NK-92 (cell line): ENCODE results near the gene USP32.
A peak's percentile ranks its signal among the peaks of the same experiment; 100 is the strongest.
"Not testable (repeated sequence)": the region's sequence is repeated elsewhere in the genome, so short reads cannot be mapped to it uniquely, and the experiment has no call there.

Experiments
- DNase-seq: peaks from one replicate; lab custom pipeline; 2025; ENCODE audit not compliant: unreplicated experiment; lab: John Stamatoyannopoulos, UW

USP32 gene

GRCh38 chr17:60392042-60392844 lies at the start of gene USP32:
Gene USP32 (minus strand): TSS chr17:60392133. CDS start chr17:60391939, 194 bp downstream.
- DNase-seq, result peak; percentile 83

DNA sequence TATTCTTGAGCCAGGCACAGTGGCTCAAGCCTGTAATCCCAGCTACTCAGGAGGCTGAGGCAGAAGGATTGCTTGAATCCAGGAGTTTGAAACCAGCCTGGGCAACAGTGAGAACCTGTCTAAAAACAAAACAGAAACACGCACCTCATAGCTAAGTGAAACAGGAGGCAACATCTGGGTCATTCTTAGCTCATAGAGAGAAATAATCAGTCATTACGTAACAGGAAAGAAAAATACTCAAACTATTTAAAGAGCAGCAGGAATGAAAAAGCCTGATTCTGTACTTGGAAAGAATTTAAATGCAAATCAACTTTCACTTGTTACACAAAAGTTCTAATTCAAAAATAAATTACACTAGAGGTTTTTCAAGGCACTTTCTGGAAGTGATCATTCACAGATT lies 47.6 kb upstream of the USP32 start:
- no peak for DNase-seq

- no peak for DNase-seq
Observed at GRCh38 chr17:60436676-60437075, 44.7 kb upstream of the USP32 start.

DNA sequence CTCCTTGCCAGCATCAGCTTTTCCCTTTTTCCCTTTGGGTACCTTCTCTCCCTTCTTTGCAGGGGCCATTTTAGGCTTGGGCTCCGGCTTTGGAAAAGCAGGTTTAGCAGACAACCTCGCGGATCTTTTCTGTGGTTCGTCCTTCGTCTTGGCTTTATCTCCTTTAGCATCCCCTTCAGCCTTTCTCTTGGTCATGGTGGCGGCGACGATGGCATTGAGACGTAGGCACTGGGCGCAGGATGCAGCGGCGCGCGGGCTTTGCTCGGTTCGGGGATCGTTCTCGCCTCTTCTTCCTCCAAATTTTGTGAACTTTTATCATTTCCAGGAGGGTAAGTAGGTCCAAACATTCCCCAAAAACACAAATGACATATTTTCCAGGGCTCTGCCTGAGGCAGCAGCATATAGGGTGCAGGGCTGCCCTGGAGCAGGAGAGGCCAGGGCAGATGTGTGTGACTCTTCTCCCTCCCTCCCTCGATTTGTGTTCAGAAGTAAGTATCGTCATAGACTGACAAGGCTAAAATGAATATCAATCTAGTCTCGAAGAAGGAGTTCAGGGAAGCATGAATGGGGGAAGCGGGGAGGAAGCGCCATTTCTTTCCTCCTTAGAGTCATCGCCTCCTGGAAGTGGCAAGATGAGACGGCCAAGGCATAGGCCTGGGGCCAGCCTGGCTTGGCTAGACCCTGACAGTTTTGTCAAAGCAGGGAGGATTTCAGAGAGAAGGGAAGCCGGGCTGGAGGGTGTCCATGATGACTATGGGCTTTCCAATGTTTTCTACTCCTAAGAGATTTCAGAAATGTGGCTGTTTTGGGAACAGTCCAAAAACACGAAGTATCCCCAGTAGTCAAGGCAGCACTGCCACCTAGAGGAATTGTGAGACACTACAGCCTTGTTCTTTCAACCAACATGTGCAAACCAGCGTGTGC lies 43.6 kb upstream of the USP32 start:
- DNase-seq, result no peak

- DNase-seq, result not testable (repeated sequence)
Observed at GRCh38 chr17:60433021-60433997, 41.4 kb upstream of the USP32 start.

DNA sequence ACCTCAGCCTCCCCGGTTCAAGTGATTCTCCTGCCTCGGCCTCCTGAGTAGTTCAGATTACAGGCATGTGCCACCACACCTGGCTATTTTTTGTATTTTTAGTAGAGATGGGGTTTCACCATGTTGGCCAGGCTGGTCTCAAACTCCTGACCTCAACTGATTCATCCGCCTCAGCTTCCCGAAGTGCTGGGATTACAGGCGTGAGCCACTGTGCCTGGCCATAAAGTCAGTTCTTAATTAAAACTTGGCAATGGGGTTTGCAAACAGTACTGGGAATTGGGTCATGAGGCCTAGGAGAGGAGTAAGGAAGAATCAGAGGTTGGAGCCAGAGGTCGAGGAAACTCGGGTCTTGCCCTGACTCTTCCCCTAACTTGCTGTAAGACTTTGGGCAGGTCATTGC lies 38.6 kb upstream of the USP32 start:
- not testable (repeated sequence) for DNase-seq

- not testable (repeated sequence) for DNase-seq
Observed at GRCh38 chr17:60428491-60428890, 36.6 kb upstream of the USP32 start.

GRCh38 chr17:60426596-60426995 lies 34.7 kb upstream of the USP32 start:
- no peak for DNase-seq

GRCh38 chr17:60425626-60426025 lies 33.7 kb upstream of the USP32 start:
- DNase-seq, result no peak

DNA sequence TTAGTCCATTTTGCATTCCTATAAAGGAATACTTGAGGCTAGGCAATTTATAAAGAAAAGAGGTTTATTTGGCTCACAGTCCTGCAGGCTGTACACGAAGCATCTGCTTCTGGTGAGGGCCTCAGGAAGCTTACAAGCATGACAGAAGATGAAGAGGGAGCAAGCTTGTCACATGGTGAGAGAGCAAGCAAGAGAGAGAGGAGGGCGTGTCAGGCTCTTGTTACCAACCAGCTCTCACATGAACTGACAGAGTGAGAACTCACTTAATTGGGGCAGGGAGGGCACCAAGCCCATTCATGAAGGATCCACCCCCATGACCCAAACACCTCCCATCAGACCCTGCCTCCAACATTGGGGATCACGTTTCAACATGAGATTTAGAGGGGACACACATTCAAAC lies 31.9 kb upstream of the USP32 start:
- no peak for DNase-seq

- DNase-seq, result no peak
Observed at GRCh38 chr17:60422162-60422665, 30.3 kb upstream of the USP32 start, which contains the start of gene CHCT1. Gene CHCT1 (plus strand): TSS chr17:60422489. CDS start chr17:60422593, 104 bp downstream.

DNA sequence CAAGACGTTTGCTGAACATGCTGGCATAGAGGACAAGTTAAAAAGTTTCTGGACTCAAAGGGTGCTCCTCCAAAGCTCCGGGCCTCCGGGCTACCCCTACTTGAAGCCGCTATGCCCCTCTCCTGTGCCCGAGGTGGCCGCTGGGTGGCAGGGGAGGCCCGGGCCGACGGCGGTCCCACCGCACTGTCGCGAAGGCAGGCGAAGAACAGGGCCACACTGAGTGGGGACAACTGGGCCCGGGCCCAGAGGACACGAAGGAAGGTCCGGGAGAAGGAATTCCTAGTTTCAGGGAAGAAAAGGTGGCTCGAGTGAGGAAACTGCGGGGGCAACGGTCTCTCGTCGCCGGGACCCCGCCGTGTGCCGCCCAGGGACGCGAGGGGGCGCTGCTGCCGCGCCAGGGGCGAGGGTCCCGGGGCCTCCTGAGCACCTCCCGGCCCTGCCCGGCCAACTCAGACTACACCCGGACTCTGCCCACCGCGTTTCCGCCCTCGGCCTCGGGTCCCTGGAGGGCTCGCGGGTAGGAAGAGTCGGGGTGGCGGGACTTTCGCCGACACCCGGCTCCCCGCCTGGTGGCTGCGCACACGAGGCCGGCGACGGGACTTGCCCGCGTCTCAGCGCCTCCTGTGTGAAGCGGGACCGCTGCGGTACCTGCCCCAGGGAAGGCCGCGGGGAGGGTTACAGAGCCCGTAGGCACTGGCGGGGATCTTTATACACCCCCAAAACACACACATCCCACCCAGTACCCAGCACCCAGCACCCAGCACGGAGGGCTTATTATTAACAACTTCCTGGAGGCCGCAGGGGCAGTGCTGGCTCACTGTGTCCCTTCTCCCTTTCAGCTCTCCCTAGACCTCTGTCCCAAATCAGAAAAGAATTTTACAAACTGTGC lies 29.6 kb upstream of the USP32 start:
- DNase-seq, result no peak

DNA sequence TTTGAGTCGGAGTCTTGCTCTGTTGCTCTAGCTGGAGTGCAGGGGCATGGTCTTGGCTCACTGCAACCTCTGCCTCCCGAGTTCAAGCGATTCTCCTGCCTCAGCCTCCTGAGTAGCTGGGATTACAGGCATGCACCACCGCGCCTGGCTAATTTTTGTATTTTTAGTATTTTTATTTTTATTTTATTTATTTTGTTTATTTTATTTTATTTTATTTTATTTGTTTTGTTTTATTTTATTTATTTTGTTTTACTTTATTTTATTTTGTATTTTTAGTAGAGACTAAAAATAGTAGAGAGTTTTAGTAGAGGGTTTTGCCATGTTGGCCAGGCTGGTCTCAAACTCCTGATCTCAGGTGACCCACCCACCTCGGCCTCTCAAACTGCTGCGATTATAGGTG lies 27.9 kb upstream of the USP32 start:
- not testable (repeated sequence) for DNase-seq

DNA sequence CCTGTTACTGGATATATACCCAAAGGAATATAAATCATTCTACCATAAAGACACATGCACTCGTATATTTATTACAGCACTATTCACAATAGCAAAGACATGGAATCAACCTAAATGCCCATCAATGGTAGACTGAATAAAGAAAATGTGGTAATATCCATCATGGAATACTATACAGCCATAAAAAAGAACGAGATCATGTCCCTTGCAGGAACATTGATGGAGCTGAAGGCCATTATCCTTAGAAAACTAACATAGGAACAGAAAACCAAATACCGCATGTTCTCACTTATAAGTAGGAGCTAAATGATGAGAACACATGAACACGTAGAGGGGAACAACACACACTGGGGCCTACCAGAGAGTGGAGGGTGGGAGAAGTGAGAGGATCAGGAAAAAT lies 27.1 kb upstream of the USP32 start:
- DNase-seq, result not testable (repeated sequence)

- DNase-seq, result no peak
Observed at GRCh38 chr17:60416368-60416925, 24.5 kb upstream of the USP32 start.

DNA sequence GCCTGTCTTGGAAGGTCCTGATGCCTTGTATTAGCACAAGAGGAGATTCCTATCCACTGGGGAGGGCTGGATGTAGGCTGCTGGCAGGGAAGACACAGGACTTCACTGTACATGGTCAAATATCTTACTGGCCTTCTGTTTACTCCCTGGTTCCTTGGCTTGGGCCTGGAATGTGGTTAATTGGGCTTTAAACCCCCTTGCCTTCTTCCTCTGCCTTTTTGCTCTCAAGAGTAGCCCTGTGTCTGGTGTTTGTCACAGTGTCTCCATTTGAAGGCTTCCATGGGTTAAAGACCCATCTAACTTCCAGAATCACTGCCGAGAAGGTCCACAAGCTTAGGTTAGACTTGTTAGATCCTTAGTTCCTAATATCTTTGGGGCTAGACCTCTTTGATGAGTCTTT lies 23.2 kb upstream of the USP32 start:
- DNase-seq, result no peak

DNA sequence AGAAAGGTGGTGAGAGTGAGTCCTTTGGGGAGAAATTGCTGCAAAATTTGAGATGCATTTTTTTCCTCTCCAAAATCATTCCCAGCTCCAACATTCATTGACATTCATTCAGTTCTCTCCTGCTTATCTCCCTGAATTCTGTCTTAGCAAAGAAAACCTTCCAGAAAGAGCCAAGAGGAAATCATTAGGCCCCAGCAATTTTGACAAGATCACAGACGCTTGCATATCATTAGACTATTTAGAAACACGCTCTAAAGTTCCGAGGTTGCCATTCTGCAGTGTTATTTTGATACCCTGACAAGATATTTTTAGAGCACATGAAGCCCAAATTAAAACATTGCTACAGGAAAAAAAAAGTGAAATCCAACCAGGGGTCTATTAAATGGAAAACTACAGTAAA lies 20.8 kb upstream of the USP32 start:
- no peak for DNase-seq

- no peak for DNase-seq
Observed at GRCh38 chr17:60410001-60410400, 18.1 kb upstream of the USP32 start.

DNA sequence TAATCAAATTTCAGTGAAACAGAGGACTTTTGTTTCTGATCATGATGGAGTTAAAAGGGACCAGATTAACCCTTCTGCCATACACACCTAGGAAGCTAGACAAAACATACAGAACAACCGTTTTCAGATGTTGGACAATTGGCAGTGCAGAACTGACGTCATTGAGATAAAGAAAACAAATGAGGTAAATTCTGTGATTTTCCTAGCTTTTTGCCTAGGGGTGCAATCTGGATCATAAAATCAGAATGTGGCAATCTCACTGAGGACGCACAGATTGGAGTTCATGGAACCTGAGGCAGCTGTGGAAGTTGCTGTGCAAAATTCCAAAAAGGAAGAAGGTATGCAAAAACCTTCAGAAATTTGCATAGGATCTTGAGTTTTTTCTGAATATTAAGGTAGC lies 15.0 kb upstream of the USP32 start:
- no peak for DNase-seq
